HEK293 (cell line): ENCODE data around the gene PATE4.

Experiments
- CTCF ChIA-PET: fragments of 350-600 bp; formaldehyde crosslinking; extraction: SDS; loops from one replicate; lab custom pipeline; 2021; ENCODE audit warnings: antibody characterized with exemption; lab: Yijun Ruan, JAX
- POLR2A ChIA-PET: fragments of 300-600 bp; formaldehyde crosslinking; extraction: SDS; loops from one replicate; lab custom pipeline; 2020; ENCODE audit warnings: antibody characterized with exemption, inconsistent platforms; lab: Yijun Ruan, JAX
- H3K27ac ChIP-seq: fragments of 200-500 bp; sonication (Bioruptor generic); 2 replicates; pipeline ENCODE4 v1.5.1; 2014; ENCODE audit warnings: low read depth, low read length, control low read depth, inconsistent platforms; ENCODE audit errors: extremely low read depth
- H3K36me3 ChIP-seq, 2 experiments: fragments of 200-500 bp in 1 of 2; sonication (Bioruptor generic) in 1 of 2; 1 replicate in 1 of 2; 2 replicates in 1 of 2; pipeline ENCODE4 v1.5.1; 2014 to 2017; ENCODE audit warnings: inconsistent platforms in 2 of 2, low read length in 2 of 2; ENCODE audit not compliant: control insufficient read depth in 2 of 2, insufficient read depth in 1 of 2
- H3K4me1 ChIP-seq: fragments of 200-500 bp; sonication (Bioruptor generic); 2 replicates; pipeline ENCODE4 v1.5.1; 2014; ENCODE audit warnings: mild to moderate bottlenecking, low read length, inconsistent platforms; ENCODE audit not compliant: control insufficient read depth, insufficient read depth
- H3K4me3 ChIP-seq: 2 replicates; pipeline ENCODE4 v1.5.1; 2011; ENCODE audit warnings: low read depth, mild to moderate bottlenecking, control low read depth, low read length, moderate library complexity
- H3K9me3 ChIP-seq: fragments of 200-500 bp; sonication (Bioruptor generic); 2 replicates; pipeline ENCODE4 v1.5.1; 2014; ENCODE audit warnings: low read depth, low read length, inconsistent platforms; ENCODE audit not compliant: control insufficient read depth, insufficient read depth
- BCL6B ChIP-seq: fragments of 450-650 bp; formaldehyde crosslinking; IDR thresholded peaks from 2 replicates; pipeline ENCODE4 v1.5.1; 2017; ENCODE audit warnings: missing biosample characterization, missing genetic modification characterization
- FEZF1 ChIP-seq: fragments of 450-650 bp; formaldehyde crosslinking; IDR thresholded peaks from 2 replicates; pipeline ENCODE4 v1.5.1; 2016; ENCODE audit warnings: missing biosample characterization, missing genetic modification characterization
- GLIS2 ChIP-seq: fragments of 450-650 bp; formaldehyde crosslinking; IDR thresholded peaks from 2 replicates; pipeline ENCODE4 v1.5.1; 2016; ENCODE audit warnings: missing biosample characterization, missing genetic modification characterization
- REPIN1 ChIP-seq: fragments of 450-650 bp; formaldehyde crosslinking; IDR thresholded peaks from 2 replicates; pipeline ENCODE4 v1.5.1; 2017; ENCODE audit warnings: missing biosample characterization, missing genetic modification characterization, low read depth
- ZBTB1 ChIP-seq: fragments of 450-650 bp; formaldehyde crosslinking; IDR thresholded peaks from 2 replicates; pipeline ENCODE4 v1.5.1; 2016; ENCODE audit warnings: missing biosample characterization, missing genetic modification characterization
- ZBTB8A ChIP-seq: fragments of 450-650 bp; formaldehyde crosslinking; IDR thresholded peaks from 2 replicates; pipeline ENCODE4 v1.5.1; 2016; ENCODE audit warnings: missing biosample characterization, missing genetic modification characterization
- ZFP37 ChIP-seq: fragments of 450-650 bp; formaldehyde crosslinking; IDR thresholded peaks from 2 replicates; pipeline ENCODE4 v1.5.1; 2016; ENCODE audit warnings: missing biosample characterization, missing genetic modification characterization
- ZIC2 ChIP-seq: fragments of 450-650 bp; formaldehyde crosslinking; IDR thresholded peaks from 2 replicates; pipeline ENCODE4 v1.5.1; 2016; ENCODE audit warnings: missing biosample characterization, missing genetic modification characterization
- ZNF184 ChIP-seq: fragments of 450-650 bp; IDR thresholded peaks from 2 replicates; pipeline ENCODE4 v1.5.1; 2018; ENCODE audit warnings: missing biosample characterization, mild to moderate bottlenecking, missing genetic modification characterization
- ZNF221 ChIP-seq: fragments of 450-650 bp; formaldehyde crosslinking; IDR thresholded peaks from 2 replicates; pipeline ENCODE4 v1.5.1; 2017; ENCODE audit warnings: missing biosample characterization, missing genetic modification characterization, borderline replicate concordance
- ZNF223 ChIP-seq: fragments of 450-650 bp; formaldehyde crosslinking; IDR thresholded peaks from 2 replicates; pipeline ENCODE4 v1.5.1; 2016; ENCODE audit warnings: missing biosample characterization, missing genetic modification characterization
- ZNF248 ChIP-seq: fragments of 450-650 bp; formaldehyde crosslinking; IDR thresholded peaks from 2 replicates; pipeline ENCODE4 v1.5.1; 2017; ENCODE audit warnings: missing biosample characterization, missing genetic modification characterization
- ZNF354C ChIP-seq: fragments of 450-650 bp; formaldehyde crosslinking; IDR thresholded peaks from 2 replicates; pipeline ENCODE4 v1.5.1; 2016; ENCODE audit warnings: missing biosample characterization, missing genetic modification characterization, low read depth, borderline replicate concordance
- ZNF416 ChIP-seq: fragments of 450-650 bp; formaldehyde crosslinking; IDR thresholded peaks from 2 replicates; pipeline ENCODE4 v1.5.1; 2016; ENCODE audit warnings: missing biosample characterization, missing genetic modification characterization
- ZNF433 ChIP-seq: fragments of 450-650 bp; formaldehyde crosslinking; IDR thresholded peaks from 2 replicates; pipeline ENCODE4 v1.5.1; 2016; ENCODE audit warnings: missing biosample characterization, missing genetic modification characterization, low read depth
- ZNF558 ChIP-seq: fragments of 450-650 bp; formaldehyde crosslinking; IDR thresholded peaks from 2 replicates; pipeline ENCODE4 v1.5.1; 2016; ENCODE audit warnings: missing biosample characterization, missing genetic modification characterization
- ZNF561 ChIP-seq: fragments of 450-650 bp; IDR thresholded peaks from 2 replicates; pipeline ENCODE4 v1.5.1; 2018; ENCODE audit warnings: missing biosample characterization, missing genetic modification characterization, borderline replicate concordance
- ZNF621 ChIP-seq: fragments of 450-650 bp; formaldehyde crosslinking; IDR thresholded peaks from 2 replicates; pipeline ENCODE4 v1.5.1; 2017; ENCODE audit warnings: missing biosample characterization, missing genetic modification characterization
- ZNF639 ChIP-seq: fragments of 450-650 bp; formaldehyde crosslinking; IDR thresholded peaks from 2 replicates; pipeline ENCODE4 v1.5.1; 2016; ENCODE audit warnings: missing biosample characterization, missing genetic modification characterization
- ZNF664 ChIP-seq: fragments of 450-650 bp; formaldehyde crosslinking; IDR thresholded peaks from 2 replicates; pipeline ENCODE4 v1.5.1; 2016; ENCODE audit warnings: missing biosample characterization, missing genetic modification characterization
- ZNF670 ChIP-seq: fragments of 450-650 bp; formaldehyde crosslinking; IDR thresholded peaks from 2 replicates; pipeline ENCODE4 v1.5.1; 2016; ENCODE audit warnings: missing biosample characterization, missing genetic modification characterization, low read depth
- ZNF76 ChIP-seq: fragments of 450-650 bp; formaldehyde crosslinking; IDR thresholded peaks from 2 replicates; pipeline ENCODE4; 2016; ENCODE audit warnings: low read depth, missing biosample characterization, missing genetic modification characterization, borderline replicate concordance
- TF ChIP-seq, protein P1 (sequence below): fragments of 450-650 bp; formaldehyde crosslinking; IDR thresholded peaks from 2 replicates; pipeline ENCODE4 v1.5.1; 2017; ENCODE audit warnings: missing biosample characterization, missing genetic modification characterization
- TF ChIP-seq, protein P2 (sequence below): fragments of 450-650 bp; formaldehyde crosslinking; IDR thresholded peaks from 2 replicates; pipeline ENCODE4 v1.5.1; 2017; ENCODE audit warnings: missing biosample characterization, missing genetic modification characterization
- TF ChIP-seq, protein P3 (sequence below): fragments of 450-650 bp; formaldehyde crosslinking; IDR thresholded peaks from 2 replicates; pipeline ENCODE4 v1.5.1; 2016; ENCODE audit warnings: missing biosample characterization, missing genetic modification characterization
- TF ChIP-seq, protein P4 (sequence below): fragments of 450-650 bp; formaldehyde crosslinking; IDR thresholded peaks from 2 replicates; pipeline ENCODE4 v1.5.1; 2016; ENCODE audit warnings: missing biosample characterization, missing genetic modification characterization

The PATE4 gene

DNA sequence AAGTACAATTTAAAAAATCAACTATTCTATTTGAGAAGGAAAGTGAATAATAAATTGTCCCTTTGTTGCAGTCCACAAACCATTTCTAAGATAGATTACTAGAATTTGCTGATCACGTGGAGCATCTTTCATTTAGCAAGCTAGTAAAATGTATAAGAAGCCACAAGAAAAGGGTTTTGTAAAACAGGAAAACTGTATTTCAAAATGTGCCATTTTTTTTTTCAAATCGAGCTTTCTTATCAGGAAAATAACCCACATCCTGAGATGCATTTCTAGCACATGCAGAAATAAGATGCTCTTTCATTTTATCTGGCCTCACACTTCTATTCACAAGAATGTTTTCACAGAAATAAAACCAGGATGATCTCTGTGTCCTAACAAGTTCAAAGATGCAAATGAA lies 48.4 kb upstream of the PATE4 start:
- TF ChIP-seq, protein P1, sequence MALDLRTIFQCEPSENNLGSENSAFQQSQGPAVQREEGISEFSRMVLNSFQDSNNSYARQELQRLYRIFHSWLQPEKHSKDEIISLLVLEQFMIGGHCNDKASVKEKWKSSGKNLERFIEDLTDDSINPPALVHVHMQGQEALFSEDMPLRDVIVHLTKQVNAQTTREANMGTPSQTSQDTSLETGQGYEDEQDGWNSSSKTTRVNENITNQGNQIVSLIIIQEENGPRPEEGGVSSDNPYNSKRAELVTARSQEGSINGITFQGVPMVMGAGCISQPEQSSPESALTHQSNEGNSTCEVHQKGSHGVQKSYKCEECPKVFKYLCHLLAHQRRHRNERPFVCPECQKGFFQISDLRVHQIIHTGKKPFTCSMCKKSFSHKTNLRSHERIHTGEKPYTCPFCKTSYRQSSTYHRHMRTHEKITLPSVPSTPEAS (tag by site-specific recombination) = no peak
- Histone ChIP-seq H3K36me3 (no peaks in the 10 kb centered on the region), H3K4me1 (no peaks in the 10 kb centered on the region), H3K27ac (no peak overlapping the region), H3K9me3 (no peaks in the 10 kb centered on the region), H3K4me3 (no peak overlapping the region)
- ChIA-PET CTCF (interaction anchor here (0.6 kb wide), 1 partner anchor 696 kb away, joined by 3 read pairs; no protein-coding TSS in a partner anchor), POLR2A (no interaction called here)

DNA sequence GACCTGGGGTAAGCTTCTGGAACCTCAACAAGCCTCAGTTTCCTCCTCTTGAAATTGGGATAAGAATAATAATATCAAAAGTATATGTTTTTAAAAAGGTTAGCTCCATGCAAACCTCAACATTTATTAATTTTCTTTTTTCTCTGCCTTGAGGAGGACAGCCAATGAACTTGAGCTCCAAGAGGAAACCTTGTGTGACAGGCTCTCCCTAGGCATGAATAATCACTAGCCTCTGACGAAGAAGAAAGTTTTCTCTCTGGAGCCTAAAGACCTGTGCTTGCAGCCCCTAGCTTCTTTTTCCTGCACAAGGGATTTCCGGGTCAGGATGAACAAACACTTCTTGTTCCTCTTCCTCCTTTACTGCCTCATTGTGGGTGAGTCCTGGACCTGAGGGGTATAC lies 45.3 kb upstream of the PATE4 start, which contains the start of gene PATE3:
TSS of gene PATE3 (plus strand) at position 301 of the 400 bp plus-strand sequence. CDS start at position 326, 25 bp downstream.
- ChIA-PET POLR2A (no interaction called here), CTCF (no interaction called here)
- Histone ChIP-seq H3K4me3 (no peak within 1 kb of the TSS), H3K36me3 (no peaks in the 10 kb centered on the region), H3K27ac (no peak within 1 kb of the TSS), H3K9me3 (no peaks in the 10 kb centered on the region), H3K4me1 (no peaks in the 10 kb centered on the region)
- TF ChIP-seq ZNF621 (tag by site-specific recombination) (no peak), ZBTB1 (tag by site-specific recombination) (no peak), ZNF670 (no peak), ZNF248 (tag by site-specific recombination) (no peak), ZNF433 (no peak), GLIS2 (tag by site-specific recombination) (no peak), ZNF354C (tag by site-specific recombination) (no peak), ZBTB8A (no peak), ZNF416 (tag by site-specific recombination) (no peak), ZIC2 (tag by site-specific recombination) (no peak), ZNF221 (no peak), ZNF223 (tag by site-specific recombination) (no peak), ZNF76 (tag by site-specific recombination) (no peak), ZNF561 (tag by site-specific recombination) (no peak), ZNF558 (tag by site-specific recombination) (no peak), FEZF1 (tag by site-specific recombination) (no peak), ZNF184 (tag by site-specific recombination) (no peak)
- TF ChIP-seq, protein P2, sequence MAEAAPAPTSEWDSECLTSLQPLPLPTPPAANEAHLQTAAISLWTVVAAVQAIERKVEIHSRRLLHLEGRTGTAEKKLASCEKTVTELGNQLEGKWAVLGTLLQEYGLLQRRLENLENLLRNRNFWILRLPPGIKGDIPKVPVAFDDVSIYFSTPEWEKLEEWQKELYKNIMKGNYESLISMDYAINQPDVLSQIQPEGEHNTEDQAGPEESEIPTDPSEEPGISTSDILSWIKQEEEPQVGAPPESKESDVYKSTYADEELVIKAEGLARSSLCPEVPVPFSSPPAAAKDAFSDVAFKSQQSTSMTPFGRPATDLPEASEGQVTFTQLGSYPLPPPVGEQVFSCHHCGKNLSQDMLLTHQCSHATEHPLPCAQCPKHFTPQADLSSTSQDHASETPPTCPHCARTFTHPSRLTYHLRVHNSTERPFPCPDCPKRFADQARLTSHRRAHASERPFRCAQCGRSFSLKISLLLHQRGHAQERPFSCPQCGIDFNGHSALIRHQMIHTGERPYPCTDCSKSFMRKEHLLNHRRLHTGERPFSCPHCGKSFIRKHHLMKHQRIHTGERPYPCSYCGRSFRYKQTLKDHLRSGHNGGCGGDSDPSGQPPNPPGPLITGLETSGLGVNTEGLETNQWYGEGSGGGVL (tag by site-specific recombination) = no peak

- Histone ChIP-seq H3K9me3 (no peaks in the 10 kb centered on the region), H3K27ac (no peak overlapping the region), H3K4me3 (no peak overlapping the region), H3K4me1 (no peaks in the 10 kb centered on the region), H3K36me3 (no peaks in the 10 kb centered on the region)
- POLR2A ChIA-PET = no interaction called here
- CTCF ChIA-PET = no interaction called here
- TF ChIP-seq ZFP37 (no peak), BCL6B (tag by site-specific recombination) (no peak), ZNF664 (tag by site-specific recombination) (no peak), REPIN1 (tag by site-specific recombination) (no peak), ZNF639 (tag by site-specific recombination) (no peak)
- TF ChIP-seq, protein P3, sequence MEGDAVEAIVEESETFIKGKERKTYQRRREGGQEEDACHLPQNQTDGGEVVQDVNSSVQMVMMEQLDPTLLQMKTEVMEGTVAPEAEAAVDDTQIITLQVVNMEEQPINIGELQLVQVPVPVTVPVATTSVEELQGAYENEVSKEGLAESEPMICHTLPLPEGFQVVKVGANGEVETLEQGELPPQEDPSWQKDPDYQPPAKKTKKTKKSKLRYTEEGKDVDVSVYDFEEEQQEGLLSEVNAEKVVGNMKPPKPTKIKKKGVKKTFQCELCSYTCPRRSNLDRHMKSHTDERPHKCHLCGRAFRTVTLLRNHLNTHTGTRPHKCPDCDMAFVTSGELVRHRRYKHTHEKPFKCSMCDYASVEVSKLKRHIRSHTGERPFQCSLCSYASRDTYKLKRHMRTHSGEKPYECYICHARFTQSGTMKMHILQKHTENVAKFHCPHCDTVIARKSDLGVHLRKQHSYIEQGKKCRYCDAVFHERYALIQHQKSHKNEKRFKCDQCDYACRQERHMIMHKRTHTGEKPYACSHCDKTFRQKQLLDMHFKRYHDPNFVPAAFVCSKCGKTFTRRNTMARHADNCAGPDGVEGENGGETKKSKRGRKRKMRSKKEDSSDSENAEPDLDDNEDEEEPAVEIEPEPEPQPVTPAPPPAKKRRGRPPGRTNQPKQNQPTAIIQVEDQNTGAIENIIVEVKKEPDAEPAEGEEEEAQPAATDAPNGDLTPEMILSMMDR (tag by site-specific recombination) = no peak
- TF ChIP-seq, protein P4, sequence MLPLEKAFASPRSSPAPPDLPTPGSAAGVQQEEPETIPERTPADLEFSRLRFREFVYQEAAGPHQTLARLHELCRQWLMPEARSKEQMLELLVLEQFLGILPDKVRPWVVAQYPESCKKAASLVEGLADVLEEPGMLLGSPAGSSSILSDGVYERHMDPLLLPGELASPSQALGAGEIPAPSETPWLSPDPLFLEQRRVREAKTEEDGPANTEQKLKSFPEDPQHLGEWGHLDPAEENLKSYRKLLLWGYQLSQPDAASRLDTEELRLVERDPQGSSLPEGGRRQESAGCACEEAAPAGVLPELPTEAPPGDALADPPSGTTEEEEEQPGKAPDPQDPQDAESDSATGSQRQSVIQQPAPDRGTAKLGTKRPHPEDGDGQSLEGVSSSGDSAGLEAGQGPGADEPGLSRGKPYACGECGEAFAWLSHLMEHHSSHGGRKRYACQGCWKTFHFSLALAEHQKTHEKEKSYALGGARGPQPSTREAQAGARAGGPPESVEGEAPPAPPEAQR (tag by site-specific recombination) = no peak
Measured at GRCh38 chr11:125790825-125791224, 42.3 kb upstream of the PATE4 start.
